Liver (tissue), 3 donors: Measurements from ENCODE around the gene SCAMP1.

Experiments
- EGR1 ChIP-seq, 2 donors: IDR thresholded peaks; 2 replicates each; pipeline ENCODE4 v1.6.1; 2016 to 2018; ENCODE audit warnings: antibody characterized with exemption in 2 of 2, low read depth in 2 of 2
- FOXA1 ChIP-seq: IDR thresholded peaks from 2 replicates; pipeline ENCODE4 v1.6.1; 2016; ENCODE audit warnings: antibody characterized with exemption
- FOXA2 ChIP-seq: IDR thresholded peaks from 2 replicates; pipeline ENCODE4 v1.6.1; 2016; ENCODE audit warnings: antibody characterized with exemption
- RXRA ChIP-seq, 2 donors: IDR thresholded peaks; 2 replicates each; pipeline ENCODE4 v1.6.1; 2017 to 2018; ENCODE audit warnings: antibody characterized with exemption in 2 of 2, mild to moderate bottlenecking in 1 of 2
- TF ChIP-seq, protein P1 (sequence below): fragments of 150-350 bp; IDR thresholded peaks from 2 replicates; pipeline ENCODE4 v1.5.1; 2017; ENCODE audit warnings: improper control_type of control experiment, low read depth, low read length; ENCODE audit not compliant: missing input control
- TF ChIP-seq, protein P2 (sequence below): IDR thresholded peaks from 2 replicates; pipeline ENCODE4 v1.6.1; 2016; ENCODE audit warnings: antibody characterized with exemption, mild to moderate bottlenecking
- donor health status: healthy.
- donor health status: healthy.

DNA sequence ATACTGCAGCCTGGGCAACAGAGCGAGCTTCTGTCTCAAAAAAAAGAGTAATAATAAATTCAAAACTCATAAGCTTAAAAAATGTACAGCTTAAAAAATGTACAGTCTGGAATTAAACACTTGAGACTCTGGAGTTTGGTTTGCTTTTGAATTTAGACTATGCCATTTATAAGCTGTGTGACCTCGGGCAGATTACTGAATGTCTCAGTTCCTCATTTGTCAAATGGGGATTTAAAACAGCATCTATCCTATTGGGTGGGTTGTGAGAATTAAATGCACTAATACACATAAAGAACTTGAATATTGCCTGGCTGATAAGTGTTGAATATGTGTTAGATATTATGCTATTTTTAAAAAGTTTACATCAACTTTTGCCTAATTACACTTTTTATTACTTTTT, 98.4 kb downstream of the SCAMP1 start:
- TF ChIP-seq, protein P1, sequence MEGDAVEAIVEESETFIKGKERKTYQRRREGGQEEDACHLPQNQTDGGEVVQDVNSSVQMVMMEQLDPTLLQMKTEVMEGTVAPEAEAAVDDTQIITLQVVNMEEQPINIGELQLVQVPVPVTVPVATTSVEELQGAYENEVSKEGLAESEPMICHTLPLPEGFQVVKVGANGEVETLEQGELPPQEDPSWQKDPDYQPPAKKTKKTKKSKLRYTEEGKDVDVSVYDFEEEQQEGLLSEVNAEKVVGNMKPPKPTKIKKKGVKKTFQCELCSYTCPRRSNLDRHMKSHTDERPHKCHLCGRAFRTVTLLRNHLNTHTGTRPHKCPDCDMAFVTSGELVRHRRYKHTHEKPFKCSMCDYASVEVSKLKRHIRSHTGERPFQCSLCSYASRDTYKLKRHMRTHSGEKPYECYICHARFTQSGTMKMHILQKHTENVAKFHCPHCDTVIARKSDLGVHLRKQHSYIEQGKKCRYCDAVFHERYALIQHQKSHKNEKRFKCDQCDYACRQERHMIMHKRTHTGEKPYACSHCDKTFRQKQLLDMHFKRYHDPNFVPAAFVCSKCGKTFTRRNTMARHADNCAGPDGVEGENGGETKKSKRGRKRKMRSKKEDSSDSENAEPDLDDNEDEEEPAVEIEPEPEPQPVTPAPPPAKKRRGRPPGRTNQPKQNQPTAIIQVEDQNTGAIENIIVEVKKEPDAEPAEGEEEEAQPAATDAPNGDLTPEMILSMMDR, result no peak
- TF ChIP-seq FOXA2, result no peak
- no peak for TF ChIP-seq RXRA (IDR thresholded peaks at IDR 0.05)
- TF ChIP-seq EGR1 (IDR thresholded peaks at IDR 0.05; ENCODE audit: low read depth in 2 of 2), result no peak
- TF ChIP-seq FOXA1, result no peak
- TF ChIP-seq, protein P2, sequence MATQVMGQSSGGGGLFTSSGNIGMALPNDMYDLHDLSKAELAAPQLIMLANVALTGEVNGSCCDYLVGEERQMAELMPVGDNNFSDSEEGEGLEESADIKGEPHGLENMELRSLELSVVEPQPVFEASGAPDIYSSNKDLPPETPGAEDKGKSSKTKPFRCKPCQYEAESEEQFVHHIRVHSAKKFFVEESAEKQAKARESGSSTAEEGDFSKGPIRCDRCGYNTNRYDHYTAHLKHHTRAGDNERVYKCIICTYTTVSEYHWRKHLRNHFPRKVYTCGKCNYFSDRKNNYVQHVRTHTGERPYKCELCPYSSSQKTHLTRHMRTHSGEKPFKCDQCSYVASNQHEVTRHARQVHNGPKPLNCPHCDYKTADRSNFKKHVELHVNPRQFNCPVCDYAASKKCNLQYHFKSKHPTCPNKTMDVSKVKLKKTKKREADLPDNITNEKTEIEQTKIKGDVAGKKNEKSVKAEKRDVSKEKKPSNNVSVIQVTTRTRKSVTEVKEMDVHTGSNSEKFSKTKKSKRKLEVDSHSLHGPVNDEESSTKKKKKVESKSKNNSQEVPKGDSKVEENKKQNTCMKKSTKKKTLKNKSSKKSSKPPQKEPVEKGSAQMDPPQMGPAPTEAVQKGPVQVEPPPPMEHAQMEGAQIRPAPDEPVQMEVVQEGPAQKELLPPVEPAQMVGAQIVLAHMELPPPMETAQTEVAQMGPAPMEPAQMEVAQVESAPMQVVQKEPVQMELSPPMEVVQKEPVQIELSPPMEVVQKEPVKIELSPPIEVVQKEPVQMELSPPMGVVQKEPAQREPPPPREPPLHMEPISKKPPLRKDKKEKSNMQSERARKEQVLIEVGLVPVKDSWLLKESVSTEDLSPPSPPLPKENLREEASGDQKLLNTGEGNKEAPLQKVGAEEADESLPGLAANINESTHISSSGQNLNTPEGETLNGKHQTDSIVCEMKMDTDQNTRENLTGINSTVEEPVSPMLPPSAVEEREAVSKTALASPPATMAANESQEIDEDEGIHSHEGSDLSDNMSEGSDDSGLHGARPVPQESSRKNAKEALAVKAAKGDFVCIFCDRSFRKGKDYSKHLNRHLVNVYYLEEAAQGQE, result no peak
